ENCODE measurements around the gene RAB20.

- TF ChIP-seq SMAD3 (CRISPR knock-in tag; conservative IDR thresholded peaks at IDR 0.05) (no peak), REST (IDR thresholded peaks at IDR 0.05; ENCODE audit: borderline replicate concordance) (no peak), REST (CRISPR knock-in tag; IDR thresholded peaks at IDR 0.05; ENCODE audit: low read depth) (no peak), IRF1 (CRISPR knock-in tag; IDR thresholded peaks at IDR 0.05; ENCODE audit: borderline replicate concordance) (no peak), E2F3 (CRISPR knock-in tag; IDR thresholded peaks at IDR 0.05) (no peak), CTCF (IDR thresholded peaks at IDR 0.05 in 2 of 3, conservative IDR thresholded peaks at IDR 0.05 in 1 of 3; ENCODE audit: insufficient read depth in 2 of 3, low read depth in 1 of 3, low read length in 3 of 3) (no peak), SIN3A (IDR thresholded peaks at IDR 0.05; ENCODE audit: borderline replicate concordance in 2 of 2, control insufficient read depth in 1 of 2, low read depth in 2 of 2, low read length in 2 of 2) (no peak), TAF1 (IDR thresholded peaks at IDR 0.05; ENCODE audit: control insufficient read depth, extremely low read depth, insufficient read depth, low read length, severe bottlenecking) (no peak), POLR3A (IDR thresholded peaks at IDR 0.05; ENCODE audit: borderline replicate concordance, extremely low read depth, insufficient read depth, insufficient read length) (no peak)
- TF ChIP-seq, protein P1, sequence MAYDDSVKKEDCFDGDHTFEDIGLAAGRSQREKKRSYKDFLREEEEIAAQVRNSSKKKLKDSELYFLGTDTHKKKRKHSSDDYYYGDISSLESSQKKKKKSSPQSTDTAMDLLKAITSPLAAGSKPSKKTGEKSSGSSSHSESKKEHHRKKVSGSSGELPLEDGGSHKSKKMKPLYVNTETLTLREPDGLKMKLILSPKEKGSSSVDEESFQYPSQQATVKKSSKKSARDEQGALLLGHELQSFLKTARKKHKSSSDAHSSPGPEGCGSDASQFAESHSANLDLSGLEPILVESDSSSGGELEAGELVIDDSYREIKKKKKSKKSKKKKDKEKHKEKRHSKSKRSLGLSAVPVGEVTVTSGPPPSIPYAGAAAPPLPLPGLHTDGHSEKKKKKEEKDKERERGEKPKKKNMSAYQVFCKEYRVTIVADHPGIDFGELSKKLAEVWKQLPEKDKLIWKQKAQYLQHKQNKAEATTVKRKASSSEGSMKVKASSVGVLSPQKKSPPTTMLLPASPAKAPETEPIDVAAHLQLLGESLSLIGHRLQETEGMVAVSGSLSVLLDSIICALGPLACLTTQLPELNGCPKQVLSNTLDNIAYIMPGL (CRISPR knock-in tag; IDR thresholded peaks at IDR 0.05): no peak
- TF ChIP-seq, protein P2, sequence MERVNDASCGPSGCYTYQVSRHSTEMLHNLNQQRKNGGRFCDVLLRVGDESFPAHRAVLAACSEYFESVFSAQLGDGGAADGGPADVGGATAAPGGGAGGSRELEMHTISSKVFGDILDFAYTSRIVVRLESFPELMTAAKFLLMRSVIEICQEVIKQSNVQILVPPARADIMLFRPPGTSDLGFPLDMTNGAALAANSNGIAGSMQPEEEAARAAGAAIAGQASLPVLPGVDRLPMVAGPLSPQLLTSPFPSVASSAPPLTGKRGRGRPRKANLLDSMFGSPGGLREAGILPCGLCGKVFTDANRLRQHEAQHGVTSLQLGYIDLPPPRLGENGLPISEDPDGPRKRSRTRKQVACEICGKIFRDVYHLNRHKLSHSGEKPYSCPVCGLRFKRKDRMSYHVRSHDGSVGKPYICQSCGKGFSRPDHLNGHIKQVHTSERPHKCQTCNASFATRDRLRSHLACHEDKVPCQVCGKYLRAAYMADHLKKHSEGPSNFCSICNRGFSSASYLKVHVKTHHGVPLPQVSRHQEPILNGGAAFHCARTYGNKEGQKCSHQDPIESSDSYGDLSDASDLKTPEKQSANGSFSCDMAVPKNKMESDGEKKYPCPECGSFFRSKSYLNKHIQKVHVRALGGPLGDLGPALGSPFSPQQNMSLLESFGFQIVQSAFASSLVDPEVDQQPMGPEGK (CRISPR knock-in tag; IDR thresholded peaks at IDR 0.05; ENCODE audit: borderline replicate concordance): no peak
These were observed 12.4 kb downstream of the RAB20 start for GRCh38 chr13:110548891-110549794.
